HS-5 (cell line): Measurements from ENCODE around the gene CA12.
A peak's percentile ranks its signal among the peaks of the same experiment; 100 is the strongest.

Experiments
- DNase-seq: peaks from one replicate; pipeline ENCODE4 v3.0.0-alpha.2; 2012; ENCODE audit warnings: low read depth

The CA12 gene

DNA sequence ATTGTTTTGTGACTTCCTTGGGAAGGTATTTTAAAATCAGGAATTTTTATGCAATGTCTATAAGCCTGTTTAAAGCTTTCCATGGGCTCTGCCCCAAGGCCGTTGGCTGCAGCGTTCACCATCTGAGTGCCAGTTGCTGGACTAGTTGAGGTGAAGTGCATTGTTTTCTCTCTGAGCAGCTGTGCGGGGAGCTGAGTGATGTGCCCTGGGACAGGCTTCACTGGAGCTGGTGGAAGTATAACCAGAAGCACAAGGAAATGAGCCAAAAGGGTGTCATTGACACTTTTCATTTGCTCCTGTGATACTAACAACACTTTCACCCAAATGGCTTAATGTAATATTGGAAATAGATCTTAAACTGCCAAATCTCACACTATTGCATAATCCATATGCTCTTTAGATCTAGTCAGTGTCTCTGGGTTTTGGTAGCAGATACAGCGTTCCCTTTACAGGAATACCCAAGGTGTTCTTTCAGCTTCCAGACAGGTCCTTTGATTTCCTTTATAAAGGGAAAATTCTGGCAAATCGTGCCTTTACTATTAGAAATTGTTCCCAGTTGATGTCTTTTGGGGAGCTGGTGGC lies 75.1 kb downstream of the CA12 start:
- DNase-seq, result no peak

GRCh38 chr15:63305260-63305659 lies 76.4 kb downstream of the CA12 start:
- DNase-seq, result no peak

GRCh38 chr15:63301088-63301487 lies 80.6 kb downstream of the CA12 start:
- DNase-seq, result no peak

DNA sequence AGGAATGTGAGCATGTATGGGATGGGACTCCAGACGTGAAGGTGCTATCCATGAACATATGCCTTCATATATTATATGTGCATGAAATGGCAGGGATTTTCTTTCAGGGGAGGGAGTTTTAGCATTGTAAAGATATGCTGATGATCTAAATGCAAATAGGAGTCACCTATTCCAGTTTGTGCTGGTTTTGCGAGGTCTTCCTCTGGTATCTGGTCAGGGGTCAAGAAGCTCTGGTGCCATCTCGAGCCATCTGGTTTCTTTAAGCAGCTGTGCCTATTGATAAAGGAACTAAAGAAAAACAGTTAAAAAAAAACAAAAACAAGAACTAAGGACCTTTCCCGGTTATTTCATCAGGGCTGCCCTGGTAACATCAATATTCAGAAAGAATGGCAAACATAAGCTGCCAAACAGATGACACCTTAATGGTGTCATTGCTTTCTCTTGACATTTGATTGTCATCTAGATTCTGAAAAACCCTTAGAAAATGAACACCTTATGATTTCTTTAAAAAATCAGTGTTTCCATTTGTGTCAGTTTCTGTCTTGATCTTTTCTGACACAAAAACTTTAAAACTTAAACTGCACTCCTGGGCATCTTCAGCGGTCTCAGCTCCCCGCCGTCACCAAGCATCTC lies 81.6 kb downstream of the CA12 start:
- DNase-seq, result no peak

- no peak for DNase-seq
These were observed 85.5 kb downstream of the CA12 start for GRCh38 chr15:63296195-63296594.

- DNase-seq, result no peak
These were observed 86.3 kb downstream of the CA12 start for GRCh38 chr15:63295341-63295740.

DNA sequence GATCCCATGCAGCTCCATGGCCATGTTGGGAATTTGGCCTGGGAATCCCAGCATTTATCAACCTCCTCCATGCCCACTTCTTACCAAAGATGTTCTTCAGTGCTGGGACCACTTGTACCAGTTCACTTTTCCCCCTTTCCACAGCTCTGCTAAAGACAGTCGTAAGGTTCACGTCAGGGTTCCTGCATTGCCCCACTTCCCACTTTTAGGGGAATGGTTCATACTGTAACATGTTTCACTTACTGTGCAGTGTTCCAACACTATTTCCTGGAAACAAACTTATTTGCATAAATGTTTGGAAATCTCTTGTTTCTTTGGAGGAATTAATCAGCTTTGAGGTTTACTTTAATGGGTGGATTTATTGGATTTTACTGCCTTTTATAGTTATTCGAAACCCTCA lies 87.3 kb downstream of the CA12 start:
- no peak for DNase-seq

GRCh38 chr15:63292771-63293170 lies 88.9 kb downstream of the CA12 start:
- DNase-seq, result no peak

DNA sequence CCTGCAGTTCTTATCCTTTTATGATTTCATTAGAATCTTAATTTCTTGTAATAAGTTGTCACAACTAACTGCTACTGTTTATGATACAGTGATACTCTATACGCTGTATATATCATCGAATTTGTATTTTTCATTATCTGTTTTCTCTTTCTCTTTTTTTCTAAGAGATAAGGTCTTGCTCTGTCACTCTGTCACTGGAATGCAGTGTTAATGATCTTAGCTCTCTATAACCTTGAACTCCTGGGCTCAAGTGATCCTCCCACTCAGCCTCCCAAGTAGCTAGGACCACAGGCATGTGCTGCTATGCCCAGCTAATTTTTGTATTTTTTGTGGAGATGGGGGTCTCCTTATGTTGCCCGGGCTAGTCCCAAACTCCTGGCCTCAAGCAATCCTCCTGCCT lies 89.4 kb downstream of the CA12 start:
- DNase-seq, result no peak

DNA sequence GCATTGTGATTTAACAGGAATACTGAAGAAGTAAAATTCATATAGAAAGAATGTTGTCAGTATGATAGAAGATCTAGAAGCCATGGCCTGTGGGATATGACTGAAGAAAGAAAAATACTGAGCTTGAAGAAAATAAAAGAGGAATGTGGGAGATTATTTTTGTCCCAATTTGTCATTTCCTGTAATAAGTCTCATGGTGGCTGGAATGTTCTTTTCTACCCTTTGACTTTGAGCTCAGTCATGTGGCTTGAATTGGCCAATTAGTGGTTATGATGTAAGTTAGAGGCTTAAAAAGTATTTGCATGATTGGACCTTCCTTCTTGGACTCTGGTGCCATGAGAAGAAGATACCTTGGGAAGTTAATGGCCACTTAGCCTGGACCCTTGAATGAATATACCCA lies 90.1 kb downstream of the CA12 start:
- peak; percentile 77 for DNase-seq

DNA sequence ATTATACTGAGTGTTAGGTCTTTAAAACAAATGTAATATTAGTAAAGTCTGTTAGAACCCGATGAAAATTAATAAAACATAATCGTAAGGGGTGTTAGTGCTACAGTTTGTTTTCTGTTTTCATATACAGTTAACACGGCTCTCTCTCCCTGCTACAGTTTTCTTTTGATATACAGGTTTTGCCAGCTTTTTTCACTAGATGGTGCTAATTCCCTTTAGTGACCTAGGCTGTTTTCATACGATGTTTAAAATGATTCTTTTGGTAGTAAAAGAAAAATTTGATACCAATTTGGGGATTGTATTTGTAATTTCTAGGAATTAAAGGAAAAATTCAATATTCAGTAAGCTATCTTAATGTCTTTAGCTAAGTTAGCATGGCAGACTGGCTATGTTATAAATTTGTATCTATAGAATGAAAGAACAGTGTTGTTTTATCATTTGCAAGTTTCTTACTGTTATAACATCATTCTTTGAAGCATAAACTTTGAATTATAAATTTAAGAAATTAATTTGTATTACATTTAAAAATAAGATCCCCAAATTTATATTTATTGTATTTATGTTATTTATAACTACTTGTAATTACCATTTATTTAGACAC lies 92.8 kb downstream of the CA12 start:
- peak; percentile 46 for DNase-seq

DNA sequence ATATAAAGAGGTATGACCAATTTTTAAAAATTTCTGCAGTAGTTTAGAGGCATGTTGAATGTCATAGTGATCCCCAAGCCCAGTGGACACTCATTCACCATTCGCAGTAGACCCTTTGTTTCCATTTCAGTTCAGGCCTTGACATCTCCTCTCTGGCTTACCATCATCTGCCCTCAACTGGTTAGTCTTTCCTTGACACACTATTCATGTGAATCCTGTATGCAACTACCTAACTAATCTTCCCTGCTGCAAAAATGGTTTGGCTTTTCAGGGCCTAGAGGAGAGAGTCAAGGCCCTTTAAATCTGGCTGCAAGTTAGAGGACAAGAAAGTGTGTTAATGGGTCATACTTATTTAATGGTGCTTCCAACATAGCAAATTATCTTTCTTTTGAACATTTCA lies 93.3 kb downstream of the CA12 start:
- DNase-seq, result no peak

GRCh38 chr15:63287109-63287508 lies 94.5 kb downstream of the CA12 start:
- no peak for DNase-seq

- no peak for DNase-seq
These were observed 97.3 kb downstream of the CA12 start for GRCh38 chr15:63284335-63284734.

DNA sequence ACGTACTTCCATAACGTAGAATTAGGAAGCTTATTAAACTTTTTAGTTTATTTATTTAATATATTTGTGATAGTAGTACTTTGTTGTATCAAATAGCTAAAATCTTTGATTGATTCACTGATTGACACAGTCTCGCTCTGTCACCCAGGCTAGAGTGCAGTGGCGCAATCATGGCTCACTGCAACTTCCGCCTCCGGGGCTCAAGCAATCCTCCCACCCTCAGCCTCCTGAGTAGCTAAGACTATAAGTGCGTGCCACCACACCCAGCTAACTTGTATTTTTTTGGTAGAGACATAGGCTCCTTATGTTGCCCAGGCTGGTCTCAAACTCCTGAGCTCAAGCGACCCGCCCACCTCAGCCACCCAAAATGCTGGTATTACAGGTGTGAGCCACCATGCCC lies 98.5 kb downstream of the CA12 start:
- DNase-seq, result no peak

DNA sequence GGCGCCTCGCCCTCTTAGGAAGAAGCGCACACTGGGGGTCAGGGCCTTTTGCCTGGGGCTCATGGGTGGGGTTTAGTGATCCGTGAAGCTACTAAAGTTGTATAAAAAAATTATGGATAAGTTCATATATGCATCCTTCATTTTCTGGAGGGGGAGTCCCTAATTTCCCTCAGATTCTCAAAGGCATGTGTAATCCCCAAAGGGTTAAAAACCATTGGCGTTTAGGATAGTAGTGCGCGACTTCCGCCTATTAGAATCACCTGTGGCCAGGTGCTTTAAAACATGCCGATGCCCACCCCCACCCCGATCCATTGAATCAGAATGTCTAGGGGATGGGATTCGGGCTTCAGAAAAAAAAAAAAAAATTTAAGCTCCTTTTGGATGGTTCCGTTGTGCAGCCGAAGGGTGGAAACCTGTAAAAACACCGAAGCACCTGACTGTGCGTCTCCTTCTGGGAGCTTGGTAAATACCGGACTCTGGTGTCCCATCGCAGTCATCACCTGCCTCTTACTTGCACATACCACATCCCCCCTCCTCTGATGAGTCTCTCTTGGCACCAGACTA lies 103.7 kb downstream of the CA12 start:
- no peak for DNase-seq

DNA sequence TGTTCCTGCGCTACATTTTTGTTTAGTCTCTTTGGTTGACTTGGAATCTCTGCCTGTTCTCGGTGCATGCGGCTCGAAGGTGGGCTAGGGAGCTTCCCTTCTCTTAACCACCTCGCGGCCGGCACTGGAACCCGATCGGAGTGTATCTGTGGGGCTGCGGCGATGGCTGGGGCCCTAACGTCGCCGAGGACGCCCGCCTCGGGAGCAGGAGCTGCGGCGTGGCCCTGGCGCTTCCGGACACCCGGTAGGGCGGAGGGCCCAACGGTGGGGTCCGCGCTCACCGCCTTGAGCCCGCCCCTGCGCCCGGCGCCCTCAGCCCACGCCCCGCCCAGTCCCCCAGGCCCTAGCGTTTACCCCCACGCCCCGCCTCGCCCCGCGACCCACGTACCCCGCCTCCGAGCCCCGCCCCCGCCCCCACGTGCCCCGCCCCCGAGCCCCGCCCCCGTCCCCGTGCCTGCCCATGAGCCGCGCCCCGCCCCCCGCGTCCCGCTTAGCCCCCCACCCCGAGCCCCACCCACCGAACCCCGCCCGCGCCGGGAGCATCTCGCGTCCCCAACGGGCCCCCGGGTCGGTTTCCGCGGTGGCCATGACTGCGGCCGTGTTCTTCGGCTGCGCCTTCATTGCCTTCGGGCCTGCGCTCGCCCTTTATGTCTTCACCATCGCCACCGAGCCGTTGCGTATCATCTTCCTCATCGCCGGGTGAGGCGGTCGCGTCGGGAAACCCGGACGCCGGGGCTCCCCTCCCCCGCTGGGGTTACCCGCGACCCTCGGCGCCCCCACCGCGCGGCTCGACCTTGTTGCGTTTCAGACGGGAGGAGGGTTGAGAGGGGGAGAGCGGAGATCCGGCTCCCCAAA lies 104.4 kb downstream of the CA12 start, which contains the start of gene APH1B:
Gene APH1B, plus strand, starts transcription at position 568 of the 855 bp plus-strand sequence. Its CDS starts 19 bp downstream, at position 587.
- no peak for DNase-seq

DNA sequence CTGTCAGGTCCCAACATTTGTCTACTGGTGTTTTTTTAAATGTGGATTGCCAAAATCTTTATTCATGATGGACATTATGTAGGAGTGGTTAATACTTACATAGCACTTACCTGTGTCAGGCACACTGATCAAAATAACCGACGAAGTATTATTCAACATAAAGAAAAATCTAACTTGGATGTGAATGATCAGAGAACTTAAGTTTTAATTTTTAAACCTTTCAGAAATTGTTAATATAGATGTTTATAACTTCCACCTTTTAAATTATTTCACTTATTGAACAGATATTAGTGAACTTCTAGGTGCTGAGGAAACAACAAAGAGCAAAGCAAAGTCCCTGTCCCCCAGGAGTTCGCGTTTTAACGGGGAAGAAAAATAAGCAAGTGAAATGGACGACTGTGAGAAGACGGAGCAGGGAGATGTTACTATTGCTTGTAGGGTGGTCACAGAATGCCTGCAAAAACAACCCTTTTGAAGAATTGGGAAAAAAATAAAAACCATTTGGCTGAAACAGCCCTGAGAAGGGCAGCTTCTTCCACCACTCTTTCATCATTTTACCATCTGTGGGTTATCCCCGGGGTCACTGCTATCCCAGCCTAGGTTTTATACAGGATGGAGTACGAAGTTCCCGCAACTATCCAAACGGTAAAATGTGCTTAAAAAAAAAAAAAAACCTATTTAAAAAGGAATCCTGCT lies 105.2 kb downstream of the CA12 start:
- no peak for DNase-seq

DNA sequence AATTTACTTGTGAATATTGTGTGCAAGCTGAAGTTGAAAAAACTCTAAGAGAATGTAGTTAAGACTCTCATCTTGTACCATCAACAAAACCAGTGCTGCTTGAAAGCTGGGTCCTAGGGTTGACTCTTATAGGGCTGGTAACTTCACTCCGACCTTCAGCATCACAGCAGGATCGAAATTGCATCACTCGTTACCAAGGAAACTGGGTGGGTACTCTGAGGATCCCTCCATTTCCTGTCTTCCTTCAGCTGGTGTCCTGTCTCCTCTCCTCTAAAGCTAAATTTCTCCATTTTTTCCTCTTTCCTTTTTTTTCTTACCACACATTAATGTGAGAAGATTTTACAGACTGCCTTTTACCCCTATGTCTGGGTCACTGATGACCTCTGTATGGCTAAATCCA lies 107.2 kb downstream of the CA12 start:
- DNase-seq, result no peak
